HG03378 (cell line): ENCODE measurements around the gene AFF3.

Source experiments
- ATAC-seq: cut with Tn5 transposase; IDR thresholded peaks from one replicate; pipeline ENCODE4 v1.9.1; 2021; ENCODE audit warnings: mild to moderate bottlenecking, moderate library complexity; ENCODE audit not compliant: unreplicated experiment

Gene AFF3

DNA sequence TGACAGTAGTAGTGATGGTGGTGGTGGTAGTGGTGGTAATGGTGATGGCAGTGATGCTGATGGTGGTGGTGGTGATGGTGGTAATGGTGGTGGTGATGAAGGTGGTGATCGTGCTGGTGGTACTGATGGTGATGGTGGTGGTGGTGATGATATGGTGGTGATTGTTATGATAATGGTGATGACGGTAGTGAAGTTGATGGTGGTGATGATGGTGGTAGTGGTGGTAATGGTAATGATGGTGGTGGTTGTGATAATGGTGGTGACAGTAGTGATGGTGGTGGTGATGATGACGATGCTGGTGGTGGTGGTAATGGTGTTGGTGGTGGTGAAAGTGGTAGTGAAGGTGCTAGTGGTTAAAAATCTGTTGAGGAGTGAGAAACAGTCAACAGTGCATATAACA, 125.6 kb downstream of the AFF3 start:
- ATAC-seq: no peak

DNA sequence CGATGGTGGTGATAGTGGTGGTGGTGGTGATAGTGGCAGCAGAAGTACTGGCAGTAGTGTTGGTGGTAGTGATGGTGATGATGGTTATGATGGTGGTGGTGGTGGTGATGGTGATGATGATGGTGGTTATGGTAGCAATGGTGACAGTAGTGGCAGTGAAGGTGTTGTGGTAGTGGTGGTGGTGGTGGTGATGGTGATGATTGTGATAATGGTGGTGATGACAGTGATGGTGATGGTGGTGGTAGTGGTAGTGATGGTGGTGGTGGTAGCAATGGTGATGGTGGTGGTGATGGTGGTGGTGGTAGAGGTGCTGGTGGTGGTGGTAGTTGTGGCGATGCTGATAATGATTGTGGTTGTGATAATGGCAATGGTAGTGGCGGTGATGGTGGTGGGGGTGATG, 126.5 kb downstream of the AFF3 start:
- ATAC-seq: no peak

GRCh38 chr2:100013892-100014677, 128.3 kb downstream of the AFF3 start:
- ATAC-seq: no peak

DNA sequence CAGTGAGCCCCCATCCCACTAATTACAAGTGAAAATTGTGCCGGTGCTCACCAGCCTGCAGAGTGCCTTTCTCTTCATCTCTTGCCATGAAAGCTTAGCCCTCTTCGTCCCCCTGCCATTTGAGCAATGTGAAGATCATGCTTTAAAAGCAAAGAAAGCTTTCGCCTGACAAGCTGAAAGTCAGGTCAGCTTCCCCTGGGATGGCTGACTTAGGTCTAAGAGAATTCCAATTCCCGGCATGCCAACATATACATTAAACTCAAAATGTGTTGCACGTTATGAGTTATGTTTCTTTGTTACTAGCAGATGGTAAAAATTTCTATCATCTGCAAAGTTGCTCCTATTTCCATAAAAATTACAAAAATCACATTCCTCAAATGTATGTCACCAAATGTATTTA, 129.8 kb downstream of the AFF3 start:
- ATAC-seq: no peak

DNA sequence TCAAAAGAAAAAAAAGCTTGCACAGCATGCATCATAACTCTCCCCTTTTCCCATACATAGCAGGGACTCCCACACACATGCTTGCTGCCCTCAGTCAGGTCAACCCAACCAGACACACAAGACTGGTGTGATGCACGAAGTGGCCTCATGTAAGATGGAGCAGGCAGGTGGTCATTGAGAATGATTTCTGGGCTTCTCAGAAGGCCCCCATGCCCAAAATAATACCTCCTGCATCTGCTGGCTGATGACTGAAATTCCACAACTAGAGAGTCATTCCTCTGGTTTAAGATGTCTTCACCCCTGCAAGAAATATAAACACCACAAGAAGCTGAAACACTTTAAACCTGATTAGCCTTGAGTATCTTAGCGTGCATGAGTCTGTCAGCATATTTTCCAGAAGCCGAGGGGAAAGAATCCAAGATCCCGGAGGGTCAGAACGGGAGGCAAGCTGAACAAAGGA, 131.1 kb downstream of the AFF3 start:
- ATAC-seq: no peak

DNA sequence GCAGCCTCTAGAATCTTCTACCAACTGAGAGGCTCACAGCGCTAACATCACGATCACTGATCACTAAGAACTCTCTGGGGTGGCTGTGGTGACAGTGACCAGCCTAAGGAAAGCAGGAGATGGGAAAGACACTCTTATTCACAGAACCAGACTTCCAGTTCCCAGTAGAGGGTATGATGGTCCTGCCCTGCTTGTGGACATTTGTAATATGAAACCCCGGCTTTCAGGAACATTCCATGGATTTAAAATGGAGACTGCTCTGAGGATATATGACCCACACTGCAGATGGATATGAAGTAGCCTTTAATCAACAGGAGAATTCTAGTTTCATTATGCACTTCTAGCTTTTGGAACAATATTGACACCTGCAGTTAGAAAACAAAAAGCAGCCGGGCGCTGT, 131.8 kb downstream of the AFF3 start:
- no peak for ATAC-seq

DNA sequence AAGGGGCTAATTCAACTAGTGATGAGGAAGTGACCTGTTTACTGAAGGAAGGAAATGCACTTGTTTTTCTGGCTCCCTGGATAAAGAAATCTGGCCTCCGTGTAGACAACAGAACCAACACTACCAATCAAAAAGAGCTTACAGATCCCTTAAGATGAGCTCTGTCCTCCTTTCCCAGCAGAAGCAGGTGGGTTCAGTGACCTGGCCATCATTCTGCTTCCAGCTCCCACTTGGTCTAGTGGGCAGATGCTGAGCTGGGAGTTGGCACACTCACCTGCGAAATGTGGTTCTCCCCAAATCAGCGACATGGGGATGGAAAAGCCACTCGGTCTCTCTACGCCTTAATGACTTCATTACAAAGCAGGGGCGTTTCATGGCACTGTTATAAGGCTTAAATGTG, 132.6 kb downstream of the AFF3 start:
- ATAC-seq: no peak

DNA sequence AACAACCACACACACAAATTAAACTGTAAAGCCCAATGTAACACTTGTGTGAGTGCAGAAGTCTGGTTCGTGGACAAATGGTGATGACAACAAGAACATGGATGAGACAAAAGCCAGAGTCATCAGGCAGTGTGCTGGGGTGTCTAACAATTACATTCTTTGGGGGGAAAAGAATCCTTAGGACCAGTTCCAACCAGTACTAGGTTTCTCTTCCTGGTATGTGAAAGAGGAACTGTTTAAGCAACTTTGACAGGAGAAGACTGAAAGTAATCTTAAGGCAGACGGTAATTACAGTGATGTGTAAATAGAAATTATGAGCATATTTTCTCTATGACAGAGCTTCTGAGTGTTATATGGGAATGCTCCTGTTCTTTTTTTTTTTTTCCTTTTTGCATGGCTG, 133.4 kb downstream of the AFF3 start:
- ATAC-seq: no peak

GRCh38 chr2:100006516-100006915, 135.9 kb downstream of the AFF3 start:
- no peak for ATAC-seq

DNA sequence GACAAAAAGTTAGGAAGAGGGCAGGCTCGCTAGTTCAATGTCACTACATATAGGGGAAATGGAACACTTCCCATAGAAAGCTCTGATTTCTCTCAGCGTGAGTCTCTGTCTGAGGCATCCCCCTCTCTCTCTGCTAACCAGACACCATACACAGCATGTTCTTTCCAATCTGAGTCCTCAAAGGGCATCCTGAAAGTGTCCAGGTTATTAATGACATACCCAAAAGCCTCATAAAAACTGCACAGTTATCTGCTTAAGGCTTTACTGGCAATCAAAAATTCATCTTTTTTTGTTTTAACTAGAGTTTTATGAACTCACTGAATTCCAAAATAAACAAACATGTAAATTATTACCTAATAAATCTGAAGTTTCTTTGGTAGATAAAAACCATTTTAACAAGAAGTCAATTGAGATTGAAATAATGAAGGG, 137.4 kb downstream of the AFF3 start:
- ATAC-seq: no peak

DNA sequence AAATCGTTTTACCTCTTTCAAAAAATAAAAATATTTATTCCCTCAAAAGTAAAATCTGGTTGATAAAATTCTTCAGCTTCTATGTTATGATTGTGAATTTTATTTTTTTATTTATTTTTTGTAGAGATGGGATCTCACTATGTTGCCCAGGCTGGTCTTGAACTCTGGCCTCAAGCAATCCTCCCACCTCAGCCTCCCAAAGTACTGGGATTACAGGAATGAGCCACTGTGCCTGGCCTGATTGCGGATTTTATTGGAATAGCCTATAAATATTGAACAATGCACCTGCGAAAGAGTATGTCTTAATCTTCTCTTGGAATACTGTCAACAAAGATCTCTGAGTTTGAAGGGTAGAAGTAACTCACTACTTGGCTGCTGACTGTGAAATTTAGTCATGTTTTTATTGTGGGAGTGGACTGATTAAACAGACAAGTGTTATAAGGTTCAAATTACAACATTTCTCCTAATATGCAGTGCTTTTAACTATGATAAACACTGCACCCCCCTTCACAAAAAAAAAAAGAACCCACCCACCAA, 138.0 kb downstream of the AFF3 start:
- no peak for ATAC-seq

- no peak for ATAC-seq
These were observed 140.3 kb downstream of the AFF3 start for GRCh38 chr2:100002059-100002458.

DNA sequence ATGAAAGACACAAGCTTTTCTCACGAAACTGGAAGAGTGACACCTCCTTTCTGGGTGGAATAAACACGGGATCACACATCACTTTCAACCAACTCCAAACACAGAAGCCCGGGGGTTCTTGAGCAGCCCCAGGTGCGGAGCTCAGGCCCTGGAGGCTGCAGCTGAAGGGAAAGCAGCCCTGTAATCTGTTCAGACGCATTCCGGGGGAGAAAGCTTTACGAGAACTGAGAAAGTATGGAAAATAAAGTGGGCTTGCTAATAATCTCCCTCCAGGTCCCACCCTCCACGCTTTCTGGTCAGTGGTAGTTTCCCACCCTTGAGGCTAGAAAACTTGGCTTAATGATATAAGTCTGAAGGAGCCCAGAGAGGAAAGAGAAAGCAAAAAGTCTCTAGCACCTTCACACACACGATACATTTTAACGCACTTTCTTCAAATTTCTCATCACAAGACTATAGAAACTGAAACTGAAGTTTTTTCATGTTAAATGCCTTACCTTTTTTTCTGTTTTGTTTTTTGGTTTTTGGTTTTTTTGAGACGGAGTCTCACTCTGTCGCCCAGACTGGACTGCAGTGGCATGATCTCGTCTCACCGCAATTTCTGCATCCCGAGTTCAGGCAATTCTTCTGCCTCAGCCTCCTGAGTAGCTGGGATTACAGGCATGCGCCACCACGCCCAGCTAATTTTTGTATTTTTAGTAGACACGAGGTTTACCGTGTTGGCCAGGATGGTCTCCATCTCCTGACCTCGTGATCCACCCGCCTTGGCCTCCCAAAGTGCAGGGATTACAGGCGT, 141.3 kb downstream of the AFF3 start:
- no peak for ATAC-seq

GRCh38 chr2:99998651-99999320, 143.6 kb downstream of the AFF3 start:
- no peak for ATAC-seq

DNA sequence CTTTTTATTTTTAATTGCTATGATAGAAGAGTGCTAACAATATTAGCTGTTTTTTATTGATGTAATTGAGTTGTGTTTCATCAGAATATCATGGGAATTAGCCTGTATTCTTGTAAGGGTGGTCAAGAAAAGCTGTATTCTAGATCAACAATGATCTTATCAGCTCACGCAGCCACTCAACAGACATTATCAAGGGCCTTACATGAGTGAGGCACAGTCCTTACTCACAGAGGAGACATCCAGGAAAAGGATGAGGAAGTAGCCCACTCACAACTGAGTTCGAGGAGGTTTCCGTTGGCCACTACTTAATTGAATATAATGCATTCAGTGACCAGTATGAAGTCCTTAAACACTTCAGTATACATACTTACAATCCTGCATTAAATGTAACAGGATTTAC, 152.5 kb downstream of the AFF3 start:
- ATAC-seq: no peak

DNA sequence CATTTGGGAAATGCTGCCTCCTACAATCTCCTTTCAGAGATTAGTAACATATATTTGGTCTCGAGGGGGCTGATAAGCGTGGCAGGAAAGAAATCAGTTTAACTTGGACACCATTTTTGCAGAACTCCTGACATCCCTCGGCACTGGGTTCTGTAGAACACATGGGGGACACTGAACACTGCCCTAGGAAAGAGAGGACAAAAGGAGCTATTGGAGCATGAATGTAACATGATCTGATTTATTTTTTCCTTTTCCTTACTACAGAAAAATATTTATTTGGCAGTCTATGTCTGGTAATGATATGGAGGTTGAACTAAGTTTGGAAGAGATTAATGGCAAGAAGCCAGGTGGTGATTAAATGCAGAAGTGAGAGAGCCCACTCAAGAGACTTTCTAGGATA, 153.8 kb downstream of the AFF3 start:
- ATAC-seq: no peak

GRCh38 chr2:99987160-99987559, 155.2 kb downstream of the AFF3 start:
- ATAC-seq: no peak

GRCh38 chr2:99984799-99985515, 157.4 kb downstream of the AFF3 start:
- no peak for ATAC-seq

DNA sequence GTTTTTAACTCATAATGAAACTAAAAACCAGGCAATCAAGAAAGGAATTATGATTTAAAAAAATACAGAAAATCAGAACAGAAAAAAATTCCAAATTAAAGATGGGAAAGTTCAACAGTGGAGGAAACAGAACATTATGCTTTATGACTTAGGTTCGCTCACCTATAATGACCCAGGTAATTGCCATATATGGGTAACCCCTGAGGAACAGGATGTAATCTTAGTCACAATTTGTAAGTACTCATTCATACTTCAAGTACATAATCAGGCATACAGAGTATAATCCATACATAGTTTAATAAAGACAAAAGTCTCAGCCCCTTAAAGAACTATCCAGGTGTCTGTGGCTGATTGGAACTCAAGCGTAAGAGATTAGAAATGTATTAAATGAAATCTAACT, 159.6 kb downstream of the AFF3 start:
- ATAC-seq: no peak

DNA sequence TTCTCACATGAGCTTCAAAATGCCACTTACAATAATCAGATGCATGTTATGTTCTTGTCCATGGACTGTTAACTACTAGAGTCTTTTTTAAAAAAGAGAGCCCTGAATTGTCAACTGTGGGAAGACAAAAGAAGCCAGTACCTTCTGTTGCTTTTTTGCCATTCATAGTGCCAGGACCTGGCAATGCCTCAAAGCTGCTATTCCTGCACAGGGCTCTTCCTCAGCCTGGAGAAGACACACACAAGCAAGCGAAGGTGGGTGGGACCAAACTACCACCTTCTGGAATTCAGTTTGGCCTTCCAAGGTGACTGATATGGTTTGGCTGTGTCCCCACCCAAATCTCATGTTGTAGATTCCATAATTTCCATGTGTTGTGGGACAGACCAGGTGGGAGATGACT, 160.6 kb downstream of the AFF3 start:
- no peak for ATAC-seq

- ATAC-seq: no peak
These were observed 162.2 kb downstream of the AFF3 start for GRCh38 chr2:99980176-99980575.
